Fibroblast of upper back skin (primary cell): ENCODE results near the gene BPGM.
"Not testable (repeated sequence)": the region's sequence is repeated elsewhere in the genome, so short reads cannot be mapped to it uniquely, and the experiment has no call there.

ENCODE experiments used
- DNase-seq: peaks from one replicate; pipeline ENCODE4 v3.0.0-alpha.2; 2013

BPGM gene

DNA sequence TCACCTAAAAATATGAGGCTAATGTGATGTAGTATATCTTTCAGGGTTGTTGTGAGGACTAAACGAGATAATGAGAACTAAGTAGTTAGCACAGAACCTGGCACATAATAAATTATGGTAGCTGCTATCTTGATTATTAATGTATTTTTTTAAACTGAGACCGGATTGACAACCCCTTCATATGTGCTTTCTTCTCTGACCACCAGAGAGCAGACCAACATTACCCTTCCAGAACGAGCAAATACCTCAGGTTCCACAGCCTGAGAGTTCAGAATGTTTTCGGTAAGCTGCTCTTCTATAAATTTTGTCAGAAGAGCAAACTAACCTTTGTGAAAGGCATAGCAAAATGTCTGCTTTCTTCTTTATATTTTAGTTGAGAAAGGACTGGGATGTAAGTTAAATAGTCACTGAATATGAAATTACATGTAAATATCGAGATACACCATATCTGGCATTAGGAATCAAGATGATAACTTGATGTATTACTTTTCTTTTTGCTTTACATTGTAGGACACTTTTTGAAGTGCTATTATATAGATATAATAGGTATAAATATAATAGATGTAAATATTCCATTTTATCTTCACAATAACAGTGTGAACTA is 13.6 kb upstream of the BPGM start:
- peak; percentile 60 for DNase-seq

DNA sequence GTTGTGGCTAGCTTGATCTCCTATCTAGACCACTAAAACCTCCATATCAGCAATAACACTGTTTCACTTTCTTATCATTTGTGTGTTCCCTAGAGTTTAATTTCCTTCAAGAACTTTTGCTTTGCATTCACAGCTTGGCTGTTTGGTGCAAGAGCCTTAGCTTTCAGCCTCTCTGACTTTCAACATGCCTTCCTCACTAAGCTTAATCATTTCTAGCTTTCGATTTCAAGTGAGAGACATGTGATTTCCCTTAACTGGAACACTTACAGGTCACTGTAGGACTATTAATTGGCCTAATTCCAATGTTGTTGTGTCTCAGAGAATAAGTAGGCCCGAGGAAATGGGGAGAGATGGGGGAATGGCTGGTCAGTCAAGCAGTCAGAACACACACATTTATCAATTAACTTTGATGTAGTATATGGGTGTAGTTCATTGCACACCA is 10.6 kb upstream of the BPGM start:
- DNase-seq: no peak

DNA sequence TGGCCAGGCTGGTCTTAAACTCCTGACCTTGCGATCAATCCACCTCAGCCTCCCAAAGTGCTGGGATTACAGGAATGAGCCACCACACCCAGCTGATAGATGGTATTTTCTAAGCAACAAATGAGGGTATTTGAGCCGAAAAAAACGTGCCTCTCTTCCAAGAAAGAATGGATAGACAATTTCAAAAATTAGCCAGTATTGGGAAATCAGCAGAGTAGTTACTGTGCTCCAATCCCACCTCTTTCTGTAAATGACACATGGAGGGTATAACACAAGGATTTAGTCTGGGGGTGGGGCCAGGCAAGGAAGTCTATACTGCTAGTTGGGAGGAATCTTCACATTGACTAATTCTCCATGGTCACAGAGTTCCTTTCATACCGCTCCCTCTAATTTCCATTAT is 9.2 kb upstream of the BPGM start:
- DNase-seq: no peak

DNA sequence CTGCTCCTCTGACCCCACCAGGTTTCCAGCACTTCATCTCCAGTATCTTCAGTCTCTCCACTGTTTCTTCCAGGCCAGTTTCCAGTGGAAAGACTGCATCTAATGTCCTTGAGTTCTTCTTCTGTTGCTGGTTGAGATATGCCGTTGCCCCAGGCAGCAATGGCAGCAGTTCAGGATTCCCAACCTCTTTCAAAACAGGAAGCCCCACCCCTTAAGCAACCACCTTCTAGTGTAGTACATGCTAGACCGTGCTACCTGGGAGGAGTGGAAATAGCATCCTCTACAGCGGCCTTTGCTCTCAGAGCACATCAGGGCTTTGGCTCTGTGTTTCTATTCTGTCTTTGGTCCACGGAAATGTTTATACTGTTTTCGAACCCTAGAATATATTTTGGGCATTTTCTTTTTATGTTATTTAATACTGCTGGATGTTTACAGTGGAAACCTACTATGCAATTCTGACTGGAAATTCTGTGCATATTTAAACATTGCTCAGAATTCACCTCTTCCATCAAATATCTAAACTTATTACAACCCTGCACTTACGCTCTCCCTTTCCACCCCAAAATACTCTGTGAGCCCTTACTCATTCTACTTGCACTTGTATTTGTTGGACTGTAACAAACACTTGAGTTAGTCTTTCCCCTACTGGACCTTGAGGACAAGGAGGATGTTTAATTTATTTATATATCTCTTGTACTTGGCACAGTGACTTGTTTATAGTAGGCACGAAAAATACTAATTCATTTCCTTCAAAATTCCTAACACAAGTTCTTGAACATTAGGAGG is 8.5 kb upstream of the BPGM start:
- no peak for DNase-seq

DNA sequence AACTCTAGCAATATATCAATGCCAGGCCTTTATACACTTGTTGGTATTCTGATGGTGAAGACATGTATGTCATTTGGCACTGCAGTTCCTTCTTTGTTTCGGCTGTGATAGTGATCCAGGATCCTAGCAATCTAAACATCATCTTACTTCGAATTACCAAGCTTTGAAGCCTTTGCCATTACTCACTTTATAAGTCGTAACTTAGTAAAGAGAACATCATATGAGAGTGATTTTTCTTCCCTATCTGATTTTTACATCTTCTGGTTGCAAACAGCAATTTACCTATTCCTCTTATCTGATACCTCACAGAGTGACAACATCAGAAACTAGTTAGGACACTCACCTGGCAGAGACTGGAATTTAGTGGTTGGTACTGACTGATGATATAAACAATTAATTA is 7.6 kb upstream of the BPGM start:
- no peak for DNase-seq

DNA sequence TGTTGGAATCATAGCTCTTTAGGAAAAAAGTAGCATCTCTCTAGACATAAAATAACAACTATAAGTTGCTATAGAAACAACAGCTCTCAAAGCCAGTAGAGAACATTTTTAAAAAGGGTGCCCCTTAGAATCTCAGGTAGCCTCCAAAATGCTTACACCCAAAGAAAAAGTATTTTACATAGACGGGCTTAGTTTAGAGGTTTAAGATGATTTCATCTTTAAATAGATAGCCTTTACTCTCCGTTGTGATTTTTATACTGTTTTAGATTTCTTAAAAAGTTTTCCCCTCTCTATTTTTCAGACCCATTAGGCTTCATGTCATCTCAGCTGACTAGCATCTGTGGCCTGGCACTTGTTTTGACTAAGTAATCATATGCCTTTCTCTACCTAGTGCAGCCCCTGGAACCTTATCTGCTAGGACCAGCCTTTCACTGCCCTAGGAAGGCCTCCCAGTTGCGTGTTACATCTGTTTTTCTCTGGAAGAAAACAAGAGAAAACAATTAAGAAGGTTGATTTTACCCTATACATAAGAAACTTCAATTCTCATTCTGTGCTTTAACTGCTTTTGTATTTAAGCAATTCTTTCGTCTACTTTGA is 6.9 kb upstream of the BPGM start:
- DNase-seq: no peak

DNA sequence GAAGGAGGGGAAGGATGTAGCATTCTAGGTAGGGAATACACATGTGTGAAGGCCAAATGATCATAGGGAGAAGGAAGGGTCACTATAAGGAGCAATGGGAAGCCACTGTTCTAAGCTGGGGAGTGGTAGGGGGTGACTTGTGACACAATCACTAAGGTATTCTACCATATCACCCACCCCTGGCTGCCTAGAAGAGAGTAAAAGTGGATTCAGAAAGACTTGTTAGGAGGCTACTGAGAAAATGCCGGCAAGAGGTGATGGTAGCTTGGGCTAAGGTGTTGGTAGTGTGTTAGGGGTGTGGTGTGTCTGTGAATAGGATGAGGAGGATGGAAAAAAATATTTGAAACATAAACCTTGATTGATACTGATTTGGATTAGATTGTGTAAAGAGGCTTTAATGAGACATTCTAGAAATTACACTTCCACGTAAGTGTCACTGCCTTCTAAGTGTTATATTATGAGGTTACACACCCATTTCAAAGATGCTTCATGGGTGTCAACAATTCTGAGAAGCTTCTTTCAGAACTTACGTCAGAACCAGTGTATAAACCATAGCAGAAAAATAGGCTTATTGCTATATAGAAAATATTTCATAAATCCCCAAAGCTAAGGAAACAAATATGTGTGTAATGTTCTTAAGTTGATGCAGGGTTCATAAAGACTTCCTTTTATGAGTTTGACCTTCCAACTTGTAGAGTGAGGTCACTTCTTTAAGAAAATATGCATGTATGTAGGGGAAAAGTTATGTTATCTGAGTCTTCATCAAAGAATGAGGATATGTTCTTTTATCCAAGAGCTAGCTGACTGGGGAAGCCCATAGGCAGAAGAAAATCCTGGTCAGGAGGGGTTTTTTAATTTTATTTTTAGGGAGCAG is 5.6 kb upstream of the BPGM start:
- DNase-seq: no peak

DNA sequence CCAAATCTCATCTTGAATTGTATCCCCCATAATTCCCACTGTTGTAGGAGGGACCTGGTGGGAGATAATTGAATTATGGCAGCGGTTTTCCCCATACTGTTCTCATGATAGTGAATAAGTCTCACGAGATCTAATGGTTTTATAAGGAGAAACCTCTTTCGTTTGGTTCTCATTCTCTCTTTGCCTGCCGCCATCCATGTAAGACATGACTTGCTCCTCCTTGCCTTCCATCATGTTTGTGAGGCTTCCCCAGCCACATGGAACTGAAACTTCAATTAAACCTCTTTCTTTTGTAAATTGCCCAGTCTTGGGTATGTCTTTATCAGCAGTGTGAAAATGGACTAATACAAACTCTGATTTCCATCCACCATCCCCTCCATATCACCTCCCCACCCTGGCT is 4.7 kb upstream of the BPGM start:
- DNase-seq: not testable (repeated sequence)

DNA sequence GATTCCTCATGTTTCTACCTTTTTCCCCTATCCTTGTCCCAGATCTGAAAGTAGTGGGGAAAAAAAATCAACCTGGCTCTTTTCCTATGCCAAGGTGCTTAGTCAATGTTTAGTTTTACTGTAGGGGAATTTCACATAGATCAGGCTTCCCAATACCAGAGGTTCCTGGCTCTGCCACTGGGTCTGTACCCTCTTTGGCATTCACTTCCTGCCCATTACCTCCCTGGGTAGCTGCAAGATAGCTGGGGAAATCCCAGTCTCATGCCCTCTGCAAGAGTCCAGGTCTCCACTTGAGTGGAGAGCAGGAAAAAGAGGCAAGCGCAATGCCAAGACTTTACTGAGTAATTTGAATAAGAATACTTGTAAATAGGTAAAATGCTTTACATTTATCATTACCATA is 3.5 kb upstream of the BPGM start:
- no peak for DNase-seq

DNA sequence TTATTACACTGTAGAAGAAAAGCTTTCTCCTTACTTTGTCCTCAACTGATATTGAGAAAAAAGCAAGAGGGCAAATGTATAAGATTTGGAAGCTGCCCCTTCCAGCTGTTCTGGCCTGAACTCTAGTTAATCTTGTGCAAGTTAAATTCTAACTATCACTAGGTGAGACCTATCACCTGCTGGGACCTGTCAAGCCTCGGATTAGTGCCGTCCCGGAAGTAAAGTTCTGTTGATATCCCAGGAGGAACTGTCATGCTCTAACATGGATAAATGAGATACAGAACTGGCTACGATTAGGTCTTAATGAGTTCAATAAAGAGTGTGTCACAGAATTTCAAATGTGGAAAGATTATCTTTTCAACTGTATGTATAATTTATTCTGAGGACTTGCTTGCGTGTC is 1.2 kb upstream of the BPGM start:
- no peak for DNase-seq

DNA sequence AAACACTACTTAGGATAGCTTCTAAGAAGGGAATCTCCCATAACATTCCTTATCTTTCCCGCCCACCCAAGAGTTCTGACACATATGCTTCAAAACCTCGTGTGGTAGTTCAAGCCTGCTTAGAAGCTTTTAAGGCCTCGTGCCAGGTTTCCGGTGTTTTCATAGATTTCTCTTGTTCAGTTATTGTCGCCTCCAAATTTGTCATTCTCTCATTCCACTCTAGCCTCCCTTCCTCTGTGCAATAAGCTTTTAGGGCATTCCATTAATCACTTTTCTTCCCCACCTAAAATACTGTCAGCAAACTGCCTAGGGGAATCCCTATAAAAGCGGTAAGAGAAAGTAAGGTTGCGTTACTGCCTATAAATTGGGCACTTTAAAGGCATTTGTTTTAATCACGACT is 718 bp upstream of the BPGM start:
- peak; percentile 27 for DNase-seq

DNA sequence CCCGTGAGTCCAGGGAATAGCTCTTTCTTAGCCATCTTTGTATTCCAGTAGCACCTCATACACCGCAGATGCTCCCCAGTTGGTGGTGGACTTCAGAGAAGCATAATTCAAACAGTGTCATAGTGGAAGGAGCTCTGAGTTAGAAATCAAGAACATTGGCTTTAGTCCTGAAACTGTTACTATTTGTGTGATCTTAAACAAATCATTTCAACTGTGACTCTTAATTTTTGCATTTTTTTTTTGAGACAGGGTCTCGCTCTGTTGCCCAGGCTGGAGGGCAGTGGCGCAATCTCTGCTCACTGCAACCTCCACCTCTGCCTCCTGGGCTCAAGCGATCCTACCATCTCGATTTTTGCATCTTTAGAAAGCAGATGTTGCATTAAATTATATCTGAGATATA is 1.8 kb downstream of the BPGM start:
- DNase-seq: no peak

DNA sequence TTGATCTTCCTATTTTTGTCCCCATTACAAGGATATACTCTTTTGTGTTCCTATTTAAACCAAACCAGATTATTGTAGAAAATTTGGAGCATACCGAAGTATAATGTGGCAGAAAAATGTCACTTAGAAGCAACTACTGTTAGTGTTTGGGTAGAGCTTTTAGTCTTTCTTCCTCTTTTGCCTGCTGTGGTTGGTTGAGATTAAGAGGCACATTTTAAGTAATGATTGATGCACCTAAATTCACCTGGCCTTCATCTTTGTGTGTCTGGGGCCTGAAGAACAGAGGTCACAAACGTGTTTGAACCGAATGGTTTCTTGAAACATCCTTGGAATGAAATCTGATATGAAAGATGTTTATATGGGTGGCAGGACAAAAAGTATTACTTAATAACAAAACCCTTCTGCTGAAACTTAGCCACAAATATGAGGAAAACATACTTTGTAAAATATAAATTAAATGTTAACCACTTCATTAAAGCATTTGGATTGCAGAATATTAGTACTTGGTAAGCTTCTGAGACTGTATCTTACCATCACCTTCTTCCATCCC is 2.6 kb downstream of the BPGM start:
- peak; percentile 19 for DNase-seq

DNA sequence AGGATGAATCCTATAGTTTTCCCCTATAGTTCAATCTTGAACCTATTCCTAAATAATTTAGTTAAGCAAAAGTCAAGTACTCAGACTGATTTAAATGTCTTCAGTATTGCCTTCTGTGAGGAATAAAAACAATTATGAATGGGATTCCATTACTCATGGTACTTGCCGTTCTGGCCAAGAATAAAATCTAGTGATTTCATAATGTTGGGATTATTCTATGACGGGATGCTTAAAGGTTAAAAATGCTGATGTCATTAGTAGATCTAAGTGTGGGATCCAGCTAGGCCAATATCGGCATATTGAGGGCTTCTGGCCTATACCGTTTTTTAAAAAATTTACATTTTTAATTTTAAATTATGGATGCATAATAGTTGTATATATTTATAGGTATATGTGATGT is 5.3 kb downstream of the BPGM start:
- no peak for DNase-seq

DNA sequence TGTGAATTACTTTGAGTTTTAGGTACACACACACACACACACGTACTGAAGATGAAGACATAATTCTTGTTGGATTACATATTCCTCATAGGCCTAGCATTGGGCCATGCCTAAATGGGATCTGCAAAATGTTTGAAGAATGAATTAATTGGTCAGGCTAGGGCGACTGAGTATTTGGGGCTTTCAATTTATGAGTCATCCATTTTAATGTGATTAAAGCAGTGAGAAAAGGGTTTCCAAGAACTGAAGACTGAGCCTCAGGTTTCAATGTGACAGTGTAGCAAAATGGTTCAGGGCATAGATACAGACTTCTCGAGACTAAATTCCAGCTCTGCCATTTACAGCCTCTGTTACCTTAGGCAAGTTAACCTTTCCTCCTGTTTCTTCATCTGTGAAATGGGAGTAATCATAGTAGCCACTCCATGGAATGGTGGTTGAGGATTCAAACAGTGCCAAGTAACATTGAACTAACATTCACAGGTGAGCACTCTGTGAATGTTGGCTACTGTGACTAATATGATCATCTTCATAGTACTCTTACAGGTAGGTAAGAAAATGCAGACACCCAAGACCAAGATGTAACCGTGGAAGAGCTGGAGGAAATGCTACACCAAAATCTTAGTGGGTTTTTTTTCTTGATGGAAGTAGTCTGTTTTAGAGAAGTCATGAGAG is 7.6 kb downstream of the BPGM start:
- DNase-seq: no peak

DNA sequence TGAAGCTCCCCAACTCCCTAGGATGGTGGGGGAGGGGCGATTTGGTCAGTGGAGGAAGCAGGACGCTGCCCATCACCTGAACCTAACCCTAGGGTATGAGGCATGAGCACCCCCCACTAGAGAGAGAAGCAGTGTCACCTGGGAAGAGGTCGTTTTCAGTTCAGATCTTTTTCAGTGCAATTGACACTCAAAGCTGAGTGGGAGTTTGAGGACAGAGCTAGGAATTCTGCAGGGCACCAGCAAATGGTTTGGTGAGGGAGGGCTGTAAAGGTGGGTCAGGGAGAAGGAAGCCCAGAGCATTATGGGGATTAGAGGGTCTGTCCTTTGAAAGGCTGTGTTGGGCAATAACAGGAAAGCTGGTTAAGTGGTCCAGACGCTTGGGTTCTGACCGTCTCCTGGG is 10.9 kb downstream of the BPGM start:
- no peak for DNase-seq

DNA sequence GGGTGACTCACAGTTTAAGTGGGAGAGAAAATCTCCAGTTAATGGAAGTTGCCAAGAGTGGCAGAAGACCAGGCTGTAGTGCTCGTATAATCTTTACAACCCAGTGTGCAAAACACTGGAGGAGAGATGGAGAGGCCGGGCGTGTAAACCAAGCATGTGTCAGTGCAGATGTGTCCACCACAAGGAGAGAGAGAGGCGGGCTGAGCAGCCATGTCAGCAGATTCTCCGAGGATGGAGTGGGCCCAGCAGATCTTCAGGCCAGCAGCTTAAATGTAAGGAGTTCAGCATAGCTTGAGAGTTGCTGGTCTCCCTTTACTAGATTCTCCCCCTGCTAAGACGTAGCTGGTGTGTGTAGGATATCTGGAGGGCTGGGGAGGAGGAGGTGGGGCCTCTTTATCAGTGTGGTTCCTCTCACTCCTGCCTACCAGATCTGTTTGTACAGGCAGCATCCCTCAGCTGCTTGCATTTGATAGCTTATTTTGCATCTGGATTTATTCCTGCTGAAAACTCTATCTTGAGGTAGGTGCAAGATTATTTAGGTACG is 13.7 kb downstream of the BPGM start:
- peak; percentile 24 for DNase-seq

DNA sequence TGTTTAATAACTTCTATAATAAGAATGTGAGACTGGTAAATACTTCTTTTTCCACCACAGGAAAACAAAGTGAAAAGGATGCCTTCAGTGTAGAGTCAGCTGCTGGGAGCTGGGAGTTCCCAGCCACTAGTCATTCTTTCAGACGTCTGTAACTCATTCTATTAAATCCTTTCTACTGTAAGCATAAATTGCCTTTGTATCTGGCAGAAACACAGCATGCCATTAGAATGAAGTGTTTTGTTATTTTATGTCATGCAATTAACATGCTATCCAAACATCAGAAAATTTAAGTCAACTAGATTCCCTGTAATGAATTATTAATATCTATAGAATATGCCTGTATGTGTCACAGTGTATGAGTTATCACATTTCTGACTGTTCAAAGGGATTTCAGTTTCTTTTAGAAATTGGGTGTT is 14.3 kb downstream of the BPGM start:
- DNase-seq: peak; percentile 84

DNA sequence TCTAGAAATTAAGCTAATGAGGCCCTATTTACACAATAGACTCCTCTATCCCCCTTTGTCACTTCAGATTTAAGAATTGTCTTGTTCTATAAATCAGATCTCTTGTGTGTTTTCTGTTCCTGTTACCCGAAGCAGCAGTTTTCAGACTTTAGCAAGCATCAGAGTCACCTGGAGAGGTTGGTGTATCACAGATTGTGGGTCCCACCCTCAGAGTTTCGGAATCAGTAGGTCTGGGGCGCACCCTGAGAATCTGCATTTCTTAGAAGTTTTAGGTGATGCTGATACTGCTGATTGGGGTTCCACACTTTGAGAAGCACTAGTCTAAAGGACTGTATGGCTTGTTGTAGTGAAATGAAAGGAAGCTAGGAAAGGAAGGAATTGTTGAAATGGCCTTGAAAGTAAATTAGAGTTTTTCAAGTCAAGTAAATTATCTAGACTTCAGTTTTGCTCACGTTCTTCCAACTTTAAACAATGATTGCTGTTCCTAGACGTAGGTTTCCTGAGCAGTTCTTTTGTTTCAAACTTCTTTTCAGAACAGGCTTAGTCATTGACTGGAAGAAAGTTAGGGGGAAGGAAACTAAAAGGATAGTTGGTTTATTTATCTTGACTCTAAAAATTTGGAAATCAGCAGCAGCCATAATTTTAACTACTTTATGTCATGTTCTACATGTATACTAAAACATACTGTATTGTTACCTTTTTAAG is 15.7 kb downstream of the BPGM start:
- no peak for DNase-seq

DNA sequence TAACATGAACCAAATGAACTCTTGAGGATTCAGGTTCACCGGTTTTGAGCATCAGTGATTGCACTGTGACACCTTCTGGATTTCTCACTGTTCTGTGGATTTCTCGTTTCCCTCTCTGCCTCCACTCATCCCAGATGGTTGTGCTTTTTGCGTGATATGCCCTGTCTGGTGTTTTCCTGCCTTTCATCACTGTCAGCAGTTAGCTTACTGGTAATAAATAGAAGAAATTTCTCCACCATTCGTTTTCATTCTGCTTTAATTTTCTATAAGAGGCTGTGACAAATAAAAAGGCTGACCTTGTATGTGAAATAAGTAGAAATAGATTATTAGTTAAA is 16.2 kb downstream of the BPGM start:
- no peak for DNase-seq

DNA sequence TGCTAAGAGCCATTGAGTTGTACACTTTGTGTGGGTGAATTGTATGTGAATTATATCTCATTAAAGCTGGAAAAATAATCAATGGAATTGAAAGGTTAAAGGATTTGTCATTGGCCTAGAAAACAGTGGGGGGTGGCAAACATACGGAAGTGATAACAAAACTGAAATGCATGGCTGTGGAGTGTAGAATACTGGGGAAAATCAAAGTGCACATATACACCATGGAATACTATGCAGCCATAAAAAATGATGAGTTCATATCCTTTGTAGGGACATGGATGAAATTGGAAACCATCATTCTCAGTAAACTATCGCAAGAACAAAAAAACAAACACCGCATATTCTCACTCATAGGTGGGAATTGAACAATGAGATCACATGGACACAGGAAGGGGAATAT is 18.4 kb downstream of the BPGM start:
- not testable (repeated sequence) for DNase-seq

DNA sequence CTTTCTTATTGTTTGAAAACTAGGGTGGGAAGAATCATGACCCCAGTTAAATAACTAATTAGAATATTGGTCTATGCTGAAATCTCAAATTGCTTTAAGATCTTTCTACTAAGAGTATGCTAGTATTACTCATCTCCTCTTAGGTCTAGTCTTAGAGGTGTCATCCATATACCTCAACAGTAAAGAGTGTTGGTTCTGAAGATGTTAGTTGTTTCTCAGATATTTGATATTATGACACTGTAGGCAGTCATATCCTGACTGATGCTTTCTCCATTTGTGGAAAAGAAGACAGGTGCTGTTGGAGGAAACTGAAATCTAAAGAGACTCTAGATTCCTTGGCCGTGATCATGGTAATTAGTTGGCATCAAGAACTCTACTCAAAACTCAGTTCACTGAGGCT is 21.2 kb downstream of the BPGM start:
- DNase-seq: no peak
